Keratinocyte (primary cell): Measurements from ENCODE around the gene BRD3OS. TPM values are rescaled to one million over a fixed set of nuclear protein-coding genes. Genes with fewer than 3 reads are reported as not detected.

ENCODE experiments used
- DNase-seq: peaks from one replicate; pipeline ENCODE4 v3.0.0-alpha.2; 2011; ENCODE audit warnings: low read depth, missing footprints, low spot score
- FAIRE-seq: peaks from 2 replicates; lab custom pipeline; 2011; peaks lifted over from hg19 to GRCh38; lab: Jason Lieb, UNC
- H2AFZ ChIP-seq: 2 replicates; pipeline ENCODE4 v1.6.0; 2012; ENCODE audit warnings: low read length, control low read depth, inconsistent platforms; ENCODE audit not compliant: control insufficient read depth
- H3K27ac ChIP-seq: 2 replicates; pipeline ENCODE4 v1.5.1; 2011; ENCODE audit warnings: low read length; ENCODE audit not compliant: control insufficient read depth, insufficient read depth
- H3K27me3 ChIP-seq: 3 replicates; pipeline ENCODE4 v1.6.0; 2011; ENCODE audit warnings: low read length; ENCODE audit not compliant: control insufficient read depth, insufficient read depth; ENCODE audit errors: extremely low read depth
- H3K36me3 ChIP-seq, 2 experiments: 2 replicates in 1 of 2; 3 replicates in 1 of 2; pipeline ENCODE4 v1.5.1; 2011; ENCODE audit warnings: low read length in 2 of 2, mild to moderate bottlenecking in 1 of 2; ENCODE audit not compliant: control insufficient read depth in 2 of 2, insufficient read depth in 2 of 2; ENCODE audit errors: extremely low read depth in 1 of 2
- H3K4me1 ChIP-seq: 3 replicates; pipeline ENCODE4 v1.5.1; 2011; ENCODE audit warnings: low read length; ENCODE audit not compliant: control insufficient read depth, insufficient read depth; ENCODE audit errors: extremely low read depth
- H3K4me2 ChIP-seq: 3 replicates; pipeline ENCODE4 v1.6.0; 2011; ENCODE audit warnings: low read depth, low read length; ENCODE audit not compliant: control insufficient read depth, insufficient read depth; ENCODE audit errors: extremely low read depth
- H3K4me3 ChIP-seq, 3 experiments: fragments of 200-600 bp in 1 of 3; sonication (generic) in 1 of 3; 2 replicates in 2 of 3; 3 replicates in 1 of 3; pipeline ENCODE4 v1.5.1; 2011 to 2016; ENCODE audit warnings: low read length in 3 of 3, mild to moderate bottlenecking in 3 of 3, control low read depth in 2 of 3, inconsistent platforms in 1 of 3, low read depth in 1 of 3, mixed read lengths in 1 of 3, mixed run types in 1 of 3, moderate library complexity in 1 of 3; ENCODE audit not compliant: control insufficient read depth in 2 of 3, insufficient read depth in 2 of 3; ENCODE audit errors: extremely low read depth in 1 of 3
- H3K79me2 ChIP-seq: 2 replicates; pipeline ENCODE4 v1.6.0; 2012; ENCODE audit warnings: low read length; ENCODE audit not compliant: control insufficient read depth, insufficient read depth
- H3K9ac ChIP-seq: 3 replicates; pipeline ENCODE4 v1.6.0; 2011; ENCODE audit warnings: low read length; ENCODE audit not compliant: control insufficient read depth, insufficient read depth; ENCODE audit errors: extremely low read depth
- H3K9me1 ChIP-seq: 3 replicates; pipeline ENCODE4 v1.6.0; 2011; ENCODE audit warnings: low read length; ENCODE audit not compliant: control insufficient read depth, insufficient read depth; ENCODE audit errors: extremely low read depth
- H3K9me3 ChIP-seq: 2 replicates; pipeline ENCODE4 v1.5.1; 2012; ENCODE audit warnings: low read depth, low read length; ENCODE audit not compliant: control insufficient read depth
- H4K20me1 ChIP-seq: 3 replicates; pipeline ENCODE4 v1.6.0; 2011; ENCODE audit warnings: low read length; ENCODE audit not compliant: control insufficient read depth, insufficient read depth; ENCODE audit errors: extremely low read depth
- EZH2 ChIP-seq: IDR thresholded peaks from one replicate; pipeline ENCODE4 v1.6.1; 2012; ENCODE audit warnings: inconsistent platforms, mild to moderate bottlenecking, low read length, moderate library complexity
- dilution Hi-C: fragments of 300-500 bp; cut with MboI; formaldehyde crosslinking; loops from one replicate; pipeline ENCODE4 v1.7.0; 2020; ENCODE audit warnings: low sequenced_read_pairs; ENCODE audit not compliant: extremely low pct_ligation_motif_present
- polyA plus RNA-seq, 5 experiments: library from polyadenylated mRNA; depleted of rRNA in 3 of 5; stranded (reverse) in 3 of 5; stranded (forward) in 1 of 5; unstranded in 1 of 5; fragments of >200 nt; gene quantifications; 1 replicate in 1 of 5; 2 replicates in 3 of 5; 3 replicates in 1 of 5; pipeline versions ENCODE4 v1.2.1 to v1.2.3, GENCODE V29; 2011 to 2012; ENCODE audit warnings: missing spikeins in 2 of 5, low read depth in 1 of 5, low replicate concordance in 1 of 5
- TF ChIP-seq, protein P1 (sequence below), 3 experiments: IDR thresholded peaks in 1 of 3; conservative IDR thresholded peaks in 1 of 3; optimal IDR thresholded peaks in 1 of 3; 2 replicates in 2 of 3; 3 replicates in 1 of 3; pipeline versions ENCODE3 to v1.5.1; 2011; ENCODE audit warnings: low read length in 3 of 3, mild to moderate bottlenecking in 3 of 3, moderate library complexity in 2 of 3, control low read depth in 1 of 3, inconsistent platforms in 1 of 3; ENCODE audit not compliant: insufficient read depth in 2 of 3; ENCODE audit errors: extremely low read depth in 1 of 3

The BRD3OS gene
- polyA plus RNA-seq, 1 donor (not counting 4 experiments of a cell fraction or from before 2014, with no cell fraction given), result 8.5 TPM

DNA sequence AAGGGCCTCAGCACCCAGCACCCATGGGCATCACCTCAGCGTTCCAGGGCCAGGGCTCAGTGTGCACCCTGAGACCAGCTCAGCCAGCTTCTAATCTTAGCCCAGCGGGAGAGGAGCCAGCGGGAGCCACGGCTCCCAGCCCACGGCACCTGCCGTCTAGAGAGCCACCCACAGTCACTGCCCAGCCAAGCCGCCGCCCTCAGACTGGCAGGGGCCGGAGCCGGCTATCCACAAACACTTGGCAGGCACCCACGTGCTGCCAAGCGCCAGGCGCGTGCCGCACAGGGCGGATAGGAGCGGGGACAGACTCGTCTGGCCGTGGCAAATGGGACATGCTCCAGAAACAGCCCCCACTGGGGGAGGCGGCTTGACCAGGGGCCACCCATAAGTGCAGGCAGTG lies 24.0 kb downstream of the BRD3OS start:
- Histone ChIP-seq H3K9me1 (no peaks in the 10 kb centered on the region), H3K36me3 (peaks cover 15 to 20% of the 10 kb centered on the region in 2 experiments), H3K4me2 (no peak overlapping the region), H3K27me3 (no peaks in the 10 kb centered on the region), H2AFZ (no peak overlapping the region), H3K9me3 (no peaks in the 10 kb centered on the region), H3K79me2 (peaks cover 6% of the 10 kb centered on the region), H3K4me3 (no peak overlapping the region), H3K9ac (no peak overlapping the region), H4K20me1 (peaks cover 3% of the 10 kb centered on the region), H3K27ac (no peak overlapping the region), H3K4me1 (no peaks in the 10 kb centered on the region)
- TF ChIP-seq, protein P1, sequence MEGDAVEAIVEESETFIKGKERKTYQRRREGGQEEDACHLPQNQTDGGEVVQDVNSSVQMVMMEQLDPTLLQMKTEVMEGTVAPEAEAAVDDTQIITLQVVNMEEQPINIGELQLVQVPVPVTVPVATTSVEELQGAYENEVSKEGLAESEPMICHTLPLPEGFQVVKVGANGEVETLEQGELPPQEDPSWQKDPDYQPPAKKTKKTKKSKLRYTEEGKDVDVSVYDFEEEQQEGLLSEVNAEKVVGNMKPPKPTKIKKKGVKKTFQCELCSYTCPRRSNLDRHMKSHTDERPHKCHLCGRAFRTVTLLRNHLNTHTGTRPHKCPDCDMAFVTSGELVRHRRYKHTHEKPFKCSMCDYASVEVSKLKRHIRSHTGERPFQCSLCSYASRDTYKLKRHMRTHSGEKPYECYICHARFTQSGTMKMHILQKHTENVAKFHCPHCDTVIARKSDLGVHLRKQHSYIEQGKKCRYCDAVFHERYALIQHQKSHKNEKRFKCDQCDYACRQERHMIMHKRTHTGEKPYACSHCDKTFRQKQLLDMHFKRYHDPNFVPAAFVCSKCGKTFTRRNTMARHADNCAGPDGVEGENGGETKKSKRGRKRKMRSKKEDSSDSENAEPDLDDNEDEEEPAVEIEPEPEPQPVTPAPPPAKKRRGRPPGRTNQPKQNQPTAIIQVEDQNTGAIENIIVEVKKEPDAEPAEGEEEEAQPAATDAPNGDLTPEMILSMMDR (optimal IDR thresholded peaks at IDR 0.05 in 1 of 3, IDR thresholded peaks at IDR 0.05 in 1 of 3, conservative IDR thresholded peaks at IDR 0.05 in 1 of 3; ENCODE audit: extremely low read depth in 1 of 3, insufficient read depth in 2 of 3, low read length in 3 of 3), result no peak
- TF ChIP-seq EZH2, result no peak
- DNase-seq, result no peak
- dilution Hi-C loops, result no loop called here
- FAIRE-seq, result no peak

DNA sequence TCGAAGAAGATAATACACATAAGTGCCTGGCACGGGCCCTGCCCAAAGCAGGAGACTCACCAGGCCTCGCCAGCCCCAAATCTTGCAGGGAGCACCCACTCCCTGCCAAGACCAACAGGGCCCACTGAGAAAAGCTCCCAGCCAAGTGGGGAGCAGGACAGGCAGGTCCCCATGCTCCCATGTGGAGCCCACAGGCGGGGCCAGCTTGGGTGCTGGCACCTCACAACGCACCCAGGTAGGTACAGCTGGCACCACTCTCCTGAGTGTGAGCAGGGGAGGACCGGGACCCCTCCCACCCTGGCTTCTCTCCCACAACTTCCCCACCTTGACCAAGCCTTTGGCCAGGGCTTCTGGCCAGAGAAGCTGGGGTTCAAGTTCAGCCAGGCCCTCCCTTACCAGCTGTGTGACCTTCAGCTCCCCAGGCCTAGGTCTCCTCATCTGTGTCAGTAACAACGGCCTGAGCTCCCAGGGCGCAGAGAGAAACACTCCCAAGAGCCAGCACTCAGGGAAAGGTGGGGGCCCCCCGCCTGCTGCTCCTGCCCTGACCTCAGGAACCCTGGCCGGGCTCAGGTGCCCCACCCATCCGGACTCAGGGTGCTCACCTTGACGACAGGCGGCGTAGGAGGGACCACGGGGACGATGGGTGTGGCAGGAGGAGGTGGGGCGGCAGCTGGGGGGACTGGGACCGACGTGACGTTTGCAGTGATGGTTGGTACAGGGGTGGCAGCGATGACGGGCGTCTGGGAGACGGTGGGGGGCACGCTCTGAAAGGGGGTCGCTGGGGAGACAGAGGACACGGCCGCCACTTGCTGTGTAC lies 24.7 kb downstream of the BRD3OS start:
- Histone ChIP-seq H3K4me2 (no peak overlapping the region), H4K20me1 (peaks cover 6% of the 10 kb centered on the region), H3K9ac (no peak overlapping the region), H3K9me3 (no peaks in the 10 kb centered on the region), H3K4me3 (no peak overlapping the region), H3K4me1 (peaks cover 2% of the 10 kb centered on the region), H3K27ac (no peak overlapping the region), H2AFZ (no peak overlapping the region), H3K27me3 (no peaks in the 10 kb centered on the region), H3K79me2 (peaks cover 13% of the 10 kb centered on the region), H3K36me3 (peaks cover 15 to 17% of the 10 kb centered on the region in 2 experiments), H3K9me1 (no peaks in the 10 kb centered on the region)
- FAIRE-seq, result no peak
- no peak for DNase-seq
- dilution Hi-C loops, result no loop called here
- TF ChIP-seq, protein P1 (optimal IDR thresholded peaks at IDR 0.05 in 1 of 3, IDR thresholded peaks at IDR 0.05 in 1 of 3, conservative IDR thresholded peaks at IDR 0.05 in 1 of 3; ENCODE audit: extremely low read depth in 1 of 3, insufficient read depth in 2 of 3, low read length in 3 of 3), result no peak
- no peak for TF ChIP-seq EZH2
